Activated naive CD4-positive, alpha-beta T cell treated with Interleukin-2 at 50 U/mL for 16 hours (primary cell): ENCODE measurements around the gene SERINC2.
"Not testable (repeated sequence)": the region's sequence is repeated elsewhere in the genome, so short reads cannot be mapped to it uniquely, and the experiment has no call there.

Source experiments
- DNase-seq: peaks from one replicate; pipeline ENCODE4 v3.0.0-alpha.2; 2020

Gene SERINC2

GRCh38 chr1:31435471-31436409 is 22.7 kb downstream of the SERINC2 start:
- DNase-seq = no peak

GRCh38 chr1:31436596-31437432 is 23.8 kb downstream of the SERINC2 start:
- no peak for DNase-seq

- no peak for DNase-seq
Observed at GRCh38 chr1:31437433-31438037, 24.5 kb downstream of the SERINC2 start.

GRCh38 chr1:31439276-31439675 is 26.3 kb downstream of the SERINC2 start:
- no peak for DNase-seq

GRCh38 chr1:31441073-31441472 is 28.1 kb downstream of the SERINC2 start:
- DNase-seq = no peak

- no peak for DNase-seq
Observed at GRCh38 chr1:31441558-31441957, 28.5 kb downstream of the SERINC2 start.

GRCh38 chr1:31441970-31442647 is 29.1 kb downstream of the SERINC2 start:
- DNase-seq = no peak

- no peak for DNase-seq
Observed at GRCh38 chr1:31442648-31442994, 29.6 kb downstream of the SERINC2 start.

GRCh38 chr1:31443673-31444072 is 30.7 kb downstream of the SERINC2 start:
- no peak for DNase-seq

GRCh38 chr1:31444725-31445448 is 31.9 kb downstream of the SERINC2 start:
- no peak for DNase-seq

- DNase-seq = no peak
Observed at GRCh38 chr1:31445951-31446350, 32.9 kb downstream of the SERINC2 start.

GRCh38 chr1:31447210-31447609 is 34.2 kb downstream of the SERINC2 start:
- no peak for DNase-seq

- no peak for DNase-seq
Observed at GRCh38 chr1:31453384-31454079, 40.5 kb downstream of the SERINC2 start.

- DNase-seq = no peak
Observed at GRCh38 chr1:31458287-31458896, 45.4 kb downstream of the SERINC2 start.

GRCh38 chr1:31460027-31460426 is 47.0 kb downstream of the SERINC2 start:
- no peak for DNase-seq

- no peak for DNase-seq
Observed at GRCh38 chr1:31467005-31467674, 54.1 kb downstream of the SERINC2 start.

- no peak for DNase-seq
Observed at GRCh38 chr1:31470794-31471315, 57.8 kb downstream of the SERINC2 start.

GRCh38 chr1:31471452-31472313 is 58.7 kb downstream of the SERINC2 start:
- not testable (repeated sequence) for DNase-seq

GRCh38 chr1:31472314-31472651 is 59.3 kb downstream of the SERINC2 start:
- not testable (repeated sequence) for DNase-seq
